ENCODE data around the gene HAPLN3.

The HAPLN3 gene

DNA sequence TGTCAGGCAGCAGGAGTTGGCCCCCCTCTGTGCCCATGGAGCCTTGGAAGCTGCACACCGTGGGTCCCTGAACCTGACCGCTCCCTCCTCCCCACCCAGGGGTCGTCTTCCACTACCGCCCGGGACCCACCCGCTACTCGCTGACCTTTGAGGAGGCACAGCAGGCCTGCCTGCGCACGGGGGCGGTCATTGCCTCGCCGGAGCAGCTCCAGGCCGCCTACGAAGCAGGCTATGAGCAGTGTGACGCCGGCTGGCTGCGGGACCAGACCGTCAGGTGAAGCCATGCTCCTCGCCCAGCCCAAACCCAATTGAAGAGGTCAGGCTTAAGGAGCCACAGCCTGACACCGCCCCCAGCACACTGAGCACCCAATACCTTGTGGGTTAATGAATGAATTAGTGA, 48.2 kb downstream of the HAPLN3 start:
- Histone ChIP-seq H3K4me3 (ENCODE audit: low read length, poor library complexity, severe bottlenecking) (no peak overlapping the region), H3K27me3 (ENCODE audit: insufficient read depth, low read length, poor library complexity, severe bottlenecking) (no peaks in the 10 kb centered on the region), H3K9me2 (replicated peaks; ENCODE audit: low read depth, low read length) (no peaks in the 10 kb centered on the region), H3K79me2 (ENCODE audit: insufficient read depth, low read length) (no peaks in the 10 kb centered on the region), H2AFZ (ENCODE audit: low read length) (no peak overlapping the region), H3K36me3 (ENCODE audit: insufficient read depth, low read length) (no peaks in the 10 kb centered on the region), H3F3A (ENCODE audit: low read depth) (no peaks in the 10 kb centered on the region), H3K4me1 (ENCODE audit: insufficient read depth, low read length, poor library complexity, severe bottlenecking) (peaks cover 7% of the 10 kb centered on the region), H3K9ac (ENCODE audit: low read depth, low read length, poor library complexity, severe bottlenecking) (no peak overlapping the region), H3K4me2 (ENCODE audit: low read depth, low read length, poor library complexity, severe bottlenecking) (no peak overlapping the region), H3K9me3 (ENCODE audit: insufficient read depth, low read depth, low read length) (no peaks in the 10 kb centered on the region), H4K20me1 (ENCODE audit: insufficient read depth, low read length, poor library complexity, severe bottlenecking) (no peaks in the 10 kb centered on the region)
- TF ChIP-seq, protein P1, sequence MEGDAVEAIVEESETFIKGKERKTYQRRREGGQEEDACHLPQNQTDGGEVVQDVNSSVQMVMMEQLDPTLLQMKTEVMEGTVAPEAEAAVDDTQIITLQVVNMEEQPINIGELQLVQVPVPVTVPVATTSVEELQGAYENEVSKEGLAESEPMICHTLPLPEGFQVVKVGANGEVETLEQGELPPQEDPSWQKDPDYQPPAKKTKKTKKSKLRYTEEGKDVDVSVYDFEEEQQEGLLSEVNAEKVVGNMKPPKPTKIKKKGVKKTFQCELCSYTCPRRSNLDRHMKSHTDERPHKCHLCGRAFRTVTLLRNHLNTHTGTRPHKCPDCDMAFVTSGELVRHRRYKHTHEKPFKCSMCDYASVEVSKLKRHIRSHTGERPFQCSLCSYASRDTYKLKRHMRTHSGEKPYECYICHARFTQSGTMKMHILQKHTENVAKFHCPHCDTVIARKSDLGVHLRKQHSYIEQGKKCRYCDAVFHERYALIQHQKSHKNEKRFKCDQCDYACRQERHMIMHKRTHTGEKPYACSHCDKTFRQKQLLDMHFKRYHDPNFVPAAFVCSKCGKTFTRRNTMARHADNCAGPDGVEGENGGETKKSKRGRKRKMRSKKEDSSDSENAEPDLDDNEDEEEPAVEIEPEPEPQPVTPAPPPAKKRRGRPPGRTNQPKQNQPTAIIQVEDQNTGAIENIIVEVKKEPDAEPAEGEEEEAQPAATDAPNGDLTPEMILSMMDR (conservative IDR thresholded peaks at IDR 0.05; ENCODE audit: low read length), result no peak
- TF ChIP-seq EZH2phosphoT487 (IDR thresholded peaks at IDR 0.05; ENCODE audit: borderline replicate concordance), result no peak

DNA sequence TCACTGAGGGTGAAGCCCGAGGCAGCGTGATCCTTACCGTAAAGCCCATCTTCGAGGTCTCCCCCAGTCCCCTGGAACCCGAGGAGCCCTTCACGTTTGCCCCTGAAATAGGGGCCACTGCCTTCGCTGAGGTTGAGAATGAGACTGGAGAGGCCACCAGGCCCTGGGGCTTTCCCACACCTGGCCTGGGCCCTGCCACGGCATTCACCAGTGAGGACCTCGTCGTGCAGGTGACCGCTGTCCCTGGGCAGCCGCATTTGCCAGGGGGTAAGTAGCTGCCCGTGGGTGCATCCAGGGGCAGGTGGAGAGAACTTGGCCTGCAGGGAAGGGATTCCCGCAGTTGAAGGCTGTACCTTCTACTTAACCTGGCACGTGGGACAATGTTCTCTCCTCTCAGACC, 49.7 kb downstream of the HAPLN3 start:
- Histone ChIP-seq H4K20me1 (ENCODE audit: insufficient read depth, low read length, poor library complexity, severe bottlenecking) (no peaks in the 10 kb centered on the region), H3K4me1 (ENCODE audit: insufficient read depth, low read length, poor library complexity, severe bottlenecking) (peaks cover 7% of the 10 kb centered on the region), H3K36me3 (ENCODE audit: insufficient read depth, low read length) (no peaks in the 10 kb centered on the region), H3K4me2 (ENCODE audit: low read depth, low read length, poor library complexity, severe bottlenecking) (no peak overlapping the region), H2AFZ (ENCODE audit: low read length) (no peak overlapping the region), H3K4me3 (ENCODE audit: low read length, poor library complexity, severe bottlenecking) (no peak overlapping the region), H3F3A (ENCODE audit: low read depth) (no peaks in the 10 kb centered on the region), H3K9ac (ENCODE audit: low read depth, low read length, poor library complexity, severe bottlenecking) (no peak overlapping the region), H3K79me2 (ENCODE audit: insufficient read depth, low read length) (no peaks in the 10 kb centered on the region), H3K9me2 (replicated peaks; ENCODE audit: low read depth, low read length) (no peaks in the 10 kb centered on the region), H3K9me3 (ENCODE audit: insufficient read depth, low read depth, low read length) (no peaks in the 10 kb centered on the region), H3K27me3 (ENCODE audit: insufficient read depth, low read length, poor library complexity, severe bottlenecking) (no peaks in the 10 kb centered on the region)
- TF ChIP-seq, protein P1 (conservative IDR thresholded peaks at IDR 0.05; ENCODE audit: low read length), result no peak
- no peak for TF ChIP-seq EZH2phosphoT487 (IDR thresholded peaks at IDR 0.05; ENCODE audit: borderline replicate concordance)

DNA sequence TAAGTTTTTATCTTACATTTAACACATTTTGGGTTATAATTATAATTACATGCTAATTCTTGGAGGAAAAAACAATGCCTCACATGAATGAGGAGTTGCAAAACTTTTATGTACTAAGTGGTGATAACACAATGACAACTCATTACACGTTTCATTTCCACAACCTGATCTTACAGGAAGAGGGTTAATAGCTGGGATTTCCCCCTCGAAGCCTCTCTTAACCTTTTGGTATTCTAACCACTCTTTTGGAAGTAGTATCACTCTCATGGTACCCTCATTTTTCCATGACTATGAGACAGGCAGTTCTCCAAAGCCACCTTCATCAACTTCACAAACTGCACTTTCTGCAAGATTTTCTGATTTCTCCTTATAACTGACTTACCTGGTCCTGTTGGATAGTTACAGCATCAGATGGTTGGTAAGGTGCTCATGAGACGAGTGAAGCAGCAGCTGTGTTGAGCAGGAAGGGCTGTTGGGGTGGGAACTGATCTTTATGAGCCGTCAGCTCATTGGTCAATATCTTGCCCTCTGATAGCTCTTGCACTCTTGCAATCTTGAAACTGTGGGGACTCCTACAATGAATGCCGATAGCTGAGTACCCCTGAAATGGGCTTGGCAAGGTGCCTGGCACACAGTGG, 50.5 kb downstream of the HAPLN3 start:
- TF ChIP-seq EZH2phosphoT487 (IDR thresholded peaks at IDR 0.05; ENCODE audit: borderline replicate concordance), result no peak
- TF ChIP-seq, protein P1 (conservative IDR thresholded peaks at IDR 0.05; ENCODE audit: low read length), result no peak
- Histone ChIP-seq H3F3A (ENCODE audit: low read depth) (no peaks in the 10 kb centered on the region), H4K20me1 (ENCODE audit: insufficient read depth, low read length, poor library complexity, severe bottlenecking) (no peaks in the 10 kb centered on the region), H3K9me3 (ENCODE audit: insufficient read depth, low read depth, low read length) (no peaks in the 10 kb centered on the region), H3K36me3 (ENCODE audit: insufficient read depth, low read length) (no peaks in the 10 kb centered on the region), H3K9me2 (replicated peaks; ENCODE audit: low read depth, low read length) (no peaks in the 10 kb centered on the region), H2AFZ (ENCODE audit: low read length) (no peak overlapping the region), H3K79me2 (ENCODE audit: insufficient read depth, low read length) (no peaks in the 10 kb centered on the region), H3K9ac (ENCODE audit: low read depth, low read length, poor library complexity, severe bottlenecking) (no peak overlapping the region), H3K4me2 (ENCODE audit: low read depth, low read length, poor library complexity, severe bottlenecking) (no peak overlapping the region), H3K4me1 (ENCODE audit: insufficient read depth, low read length, poor library complexity, severe bottlenecking) (peaks cover 7% of the 10 kb centered on the region), H3K27me3 (ENCODE audit: insufficient read depth, low read length, poor library complexity, severe bottlenecking) (no peaks in the 10 kb centered on the region), H3K4me3 (ENCODE audit: low read length, poor library complexity, severe bottlenecking) (no peak overlapping the region)
